ENCODE measurements around the gene IKZF1.

IKZF1 gene

DNA sequence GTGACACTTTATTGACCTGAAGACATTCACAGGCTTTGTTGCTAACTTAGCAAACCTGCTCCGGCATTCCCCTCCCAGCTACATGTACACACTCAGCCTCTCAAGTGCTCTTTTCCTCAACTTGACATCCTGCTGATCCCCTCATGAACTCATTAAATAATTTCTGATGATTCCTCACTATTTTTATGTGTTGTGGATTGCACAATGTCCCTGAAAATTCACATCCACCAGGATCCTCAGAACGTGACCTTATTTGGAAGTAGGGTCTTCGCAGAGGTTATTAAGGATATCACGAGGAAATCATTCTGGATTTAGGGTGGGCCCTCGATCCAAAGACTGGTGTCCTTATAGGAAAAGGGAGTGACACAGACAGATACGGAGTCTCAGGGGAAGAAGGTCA is 118.3 kb downstream of the IKZF1 start:
- Histone ChIP-seq H3K9ac (ENCODE audit: low read length) (no peak overlapping the region), H3K23ac (ENCODE audit: low read length) (no peak overlapping the region), H4K91ac (ENCODE audit: low read depth, low read length) (no peak overlapping the region), H3K27me3 (ENCODE audit: insufficient read depth, low read length) (no peaks in the 10 kb centered on the region), H2BK12ac (ENCODE audit: low read length) (no peak overlapping the region), H4K8ac (ENCODE audit: low read depth, low read length) (no peak overlapping the region), H3K27ac (ENCODE audit: low read depth, low read length) (no peak overlapping the region), H3K79me2 (ENCODE audit: control insufficient read depth, insufficient read depth, low read length, poor library complexity) (no peaks in the 10 kb centered on the region), H3K4me1 (ENCODE audit: control insufficient read depth in 1 of 2, insufficient read depth in 2 of 2, low read length in 2 of 2) (peaks cover 0 to 4% of the 10 kb centered on the region in 2 experiments), H2AK5ac (ENCODE audit: low read length) (no peak overlapping the region), H3K14ac (ENCODE audit: low read length) (no peak overlapping the region), H3K4me3 (ENCODE audit: low read depth, low read length) (no peak overlapping the region), H3K9me3 (ENCODE audit: insufficient read depth, low read depth, low read length) (no peaks in the 10 kb centered on the region), H2BK5ac (ENCODE audit: low read depth, low read length, poor library complexity) (no peak overlapping the region), H2BK120ac (ENCODE audit: insufficient read depth, low read length, poor library complexity) (no peak overlapping the region), H3K4me2 (ENCODE audit: low read length) (no peak overlapping the region), H3K4ac (ENCODE audit: low read depth, low read length) (no peak overlapping the region), H4K12ac (ENCODE audit: low read depth, low read length) (no peak overlapping the region), H3K79me1 (ENCODE audit: low read length) (no peaks in the 10 kb centered on the region), H3K36me3 (ENCODE audit: control insufficient read depth in 1 of 2, insufficient read depth in 2 of 2, low read length in 2 of 2) (no peaks in the 10 kb centered on the region), H3K18ac (ENCODE audit: low read length) (no peak overlapping the region), H2AFZ (ENCODE audit: insufficient read depth, low read length, poor library complexity) (no peak overlapping the region)
- DNase-seq = no peak
- no CpG with 5 or more reads among the region's 6 CpGs for WGBS (ENCODE audit: extremely low coverage, insufficient coverage, insufficient read length)

GRCh38 chr7:50423860-50424259 is 119.3 kb downstream of the IKZF1 start:
- H3K4me2 ChIP-seq (ENCODE audit: low read length) = no peak overlapping the region
- no peak overlapping the region for H2BK12ac ChIP-seq (ENCODE audit: low read length)

GRCh38 chr7:50425318-50425717 is 120.8 kb downstream of the IKZF1 start:
- no peaks in the 10 kb centered on the region for H3K79me1 ChIP-seq (ENCODE audit: low read length)
- no peak overlapping the region for H3K4ac ChIP-seq (ENCODE audit: low read depth, low read length)
- no peaks in the 10 kb centered on the region for H3K9me3 ChIP-seq (ENCODE audit: insufficient read depth, low read depth, low read length)
- DNase-seq = no peak
- H3K4me1 ChIP-seq (ENCODE audit: control insufficient read depth in 1 of 2, insufficient read depth in 2 of 2, low read length in 2 of 2) = peaks cover 0 to 4% of the 10 kb centered on the region in 2 experiments
- no peak overlapping the region for H3K4me2 ChIP-seq (ENCODE audit: low read length)
- no peak overlapping the region for H2AK5ac ChIP-seq (ENCODE audit: low read length)
- no peaks in the 10 kb centered on the region for H3K36me3 ChIP-seq (ENCODE audit: control insufficient read depth in 1 of 2, insufficient read depth in 2 of 2, low read length in 2 of 2)
- H3K27me3 ChIP-seq (ENCODE audit: insufficient read depth, low read length) = no peaks in the 10 kb centered on the region
- no peaks in the 10 kb centered on the region for H3K79me2 ChIP-seq (ENCODE audit: control insufficient read depth, insufficient read depth, low read length, poor library complexity)
- no peak overlapping the region for H2BK5ac ChIP-seq (ENCODE audit: low read depth, low read length, poor library complexity)
- no peak overlapping the region for H2AFZ ChIP-seq (ENCODE audit: insufficient read depth, low read length, poor library complexity)
- no peak overlapping the region for H3K14ac ChIP-seq (ENCODE audit: low read length)
- H2BK120ac ChIP-seq (ENCODE audit: insufficient read depth, low read length, poor library complexity) = no peak overlapping the region
- H3K27ac ChIP-seq (ENCODE audit: low read depth, low read length) = no peak overlapping the region
- no peak overlapping the region for H3K18ac ChIP-seq (ENCODE audit: low read length)
- no peak overlapping the region for H3K23ac ChIP-seq (ENCODE audit: low read length)
- H4K12ac ChIP-seq (ENCODE audit: low read depth, low read length) = no peak overlapping the region
- no peak overlapping the region for H4K8ac ChIP-seq (ENCODE audit: low read depth, low read length)
- WGBS (ENCODE audit: extremely low coverage, insufficient coverage, insufficient read length) = no CpG with 5 or more reads among the region's 6 CpGs
- no peak overlapping the region for H2BK12ac ChIP-seq (ENCODE audit: low read length)
- no peak overlapping the region for H3K4me3 ChIP-seq (ENCODE audit: low read depth, low read length)
- no peak overlapping the region for H4K91ac ChIP-seq (ENCODE audit: low read depth, low read length)
- no peak overlapping the region for H3K9ac ChIP-seq (ENCODE audit: low read length)

More at GRCh38 chr7:50423860-50424259, 119.3 kb downstream of the IKZF1 start:
- no peak for DNase-seq
- Histone ChIP-seq H3K79me1 (ENCODE audit: low read length) (no peaks in the 10 kb centered on the region), H3K9ac (ENCODE audit: low read length) (no peak overlapping the region), H3K18ac (ENCODE audit: low read length) (no peak overlapping the region), H3K14ac (ENCODE audit: low read length) (no peak overlapping the region), H3K9me3 (ENCODE audit: insufficient read depth, low read depth, low read length) (no peaks in the 10 kb centered on the region), H3K36me3 (ENCODE audit: control insufficient read depth in 1 of 2, insufficient read depth in 2 of 2, low read length in 2 of 2) (no peaks in the 10 kb centered on the region), H3K27me3 (ENCODE audit: insufficient read depth, low read length) (no peaks in the 10 kb centered on the region), H2BK120ac (ENCODE audit: insufficient read depth, low read length, poor library complexity) (no peak overlapping the region), H3K4me3 (ENCODE audit: low read depth, low read length) (no peak overlapping the region), H3K79me2 (ENCODE audit: control insufficient read depth, insufficient read depth, low read length, poor library complexity) (no peaks in the 10 kb centered on the region), H4K12ac (ENCODE audit: low read depth, low read length) (no peak overlapping the region), H4K8ac (ENCODE audit: low read depth, low read length) (no peak overlapping the region), H4K91ac (ENCODE audit: low read depth, low read length) (no peak overlapping the region), H2AFZ (ENCODE audit: insufficient read depth, low read length, poor library complexity) (no peak overlapping the region), H3K27ac (ENCODE audit: low read depth, low read length) (no peak overlapping the region), H2BK5ac (ENCODE audit: low read depth, low read length, poor library complexity) (no peak overlapping the region), H3K4ac (ENCODE audit: low read depth, low read length) (no peak overlapping the region), H3K4me1 (ENCODE audit: control insufficient read depth in 1 of 2, insufficient read depth in 2 of 2, low read length in 2 of 2) (peaks cover 0 to 4% of the 10 kb centered on the region in 2 experiments), H3K23ac (ENCODE audit: low read length) (no peak overlapping the region), H2AK5ac (ENCODE audit: low read length) (no peak overlapping the region)
- WGBS (ENCODE audit: extremely low coverage, insufficient coverage, insufficient read length) = no CpG with 5 or more reads among the region's 4 CpGs

- no peak overlapping the region for H3K4me2 ChIP-seq (ENCODE audit: low read length)
- no peak overlapping the region for H2BK5ac ChIP-seq (ENCODE audit: low read depth, low read length, poor library complexity)
- no peaks in the 10 kb centered on the region for H3K4me1 ChIP-seq (ENCODE audit: control insufficient read depth in 1 of 2, insufficient read depth in 2 of 2, low read length in 2 of 2)
- no peak overlapping the region for H2BK12ac ChIP-seq (ENCODE audit: low read length)
- H3K79me2 ChIP-seq (ENCODE audit: control insufficient read depth, insufficient read depth, low read length, poor library complexity) = no peaks in the 10 kb centered on the region
- H3K23ac ChIP-seq (ENCODE audit: low read length) = no peak overlapping the region
- no peak for DNase-seq
- no peaks in the 10 kb centered on the region for H3K27me3 ChIP-seq (ENCODE audit: insufficient read depth, low read length)
- H4K91ac ChIP-seq (ENCODE audit: low read depth, low read length) = no peak overlapping the region
- WGBS (ENCODE audit: extremely low coverage, insufficient coverage, insufficient read length) = no CpG with 5 or more reads among the region's 5 CpGs
- no peak overlapping the region for H2AK5ac ChIP-seq (ENCODE audit: low read length)
- no peak overlapping the region for H3K27ac ChIP-seq (ENCODE audit: low read depth, low read length)
- H3K4ac ChIP-seq (ENCODE audit: low read depth, low read length) = no peak overlapping the region
- no peak overlapping the region for H3K4me3 ChIP-seq (ENCODE audit: low read depth, low read length)
- no peaks in the 10 kb centered on the region for H3K79me1 ChIP-seq (ENCODE audit: low read length)
- no peak overlapping the region for H2AFZ ChIP-seq (ENCODE audit: insufficient read depth, low read length, poor library complexity)
- H3K14ac ChIP-seq (ENCODE audit: low read length) = no peak overlapping the region
- no peak overlapping the region for H2BK120ac ChIP-seq (ENCODE audit: insufficient read depth, low read length, poor library complexity)
- H3K9ac ChIP-seq (ENCODE audit: low read length) = no peak overlapping the region
- no peak overlapping the region for H3K18ac ChIP-seq (ENCODE audit: low read length)
- H3K9me3 ChIP-seq (ENCODE audit: insufficient read depth, low read depth, low read length) = no peaks in the 10 kb centered on the region
- no peak overlapping the region for H4K8ac ChIP-seq (ENCODE audit: low read depth, low read length)
- H3K36me3 ChIP-seq (ENCODE audit: control insufficient read depth in 1 of 2, insufficient read depth in 2 of 2, low read length in 2 of 2) = no peaks in the 10 kb centered on the region
- H4K12ac ChIP-seq (ENCODE audit: low read depth, low read length) = no peak overlapping the region
Measured at GRCh38 chr7:50426280-50427045, 121.9 kb downstream of the IKZF1 start.

All from trophoblast cell (in vitro differentiated cells and primary cell).